Renal cortical epithelial cell (primary cell): ENCODE data around the gene ZNF14. TPM values are rescaled to one million over a fixed set of nuclear protein-coding genes. Genes with fewer than 3 reads are reported as not detected.
"Not testable (repeated sequence)": the region's sequence is repeated elsewhere in the genome, so short reads cannot be mapped to it uniquely, and the experiment has no call there.

Experiments used
- DNase-seq: peaks from one replicate; pipeline ENCODE4 v3.0.0-alpha.2; 2011; ENCODE audit warnings: low read depth
- total RNA-seq: library from RNA; depleted of rRNA; stranded (reverse); fragments of >200 nt; gene quantifications from 2 replicates; pipeline ENCODE4 v1.2.3, GENCODE V29; 2014

The ZNF14 gene
- total RNA-seq, result 5.9 and 12.4 TPM in 2 replicates

DNA sequence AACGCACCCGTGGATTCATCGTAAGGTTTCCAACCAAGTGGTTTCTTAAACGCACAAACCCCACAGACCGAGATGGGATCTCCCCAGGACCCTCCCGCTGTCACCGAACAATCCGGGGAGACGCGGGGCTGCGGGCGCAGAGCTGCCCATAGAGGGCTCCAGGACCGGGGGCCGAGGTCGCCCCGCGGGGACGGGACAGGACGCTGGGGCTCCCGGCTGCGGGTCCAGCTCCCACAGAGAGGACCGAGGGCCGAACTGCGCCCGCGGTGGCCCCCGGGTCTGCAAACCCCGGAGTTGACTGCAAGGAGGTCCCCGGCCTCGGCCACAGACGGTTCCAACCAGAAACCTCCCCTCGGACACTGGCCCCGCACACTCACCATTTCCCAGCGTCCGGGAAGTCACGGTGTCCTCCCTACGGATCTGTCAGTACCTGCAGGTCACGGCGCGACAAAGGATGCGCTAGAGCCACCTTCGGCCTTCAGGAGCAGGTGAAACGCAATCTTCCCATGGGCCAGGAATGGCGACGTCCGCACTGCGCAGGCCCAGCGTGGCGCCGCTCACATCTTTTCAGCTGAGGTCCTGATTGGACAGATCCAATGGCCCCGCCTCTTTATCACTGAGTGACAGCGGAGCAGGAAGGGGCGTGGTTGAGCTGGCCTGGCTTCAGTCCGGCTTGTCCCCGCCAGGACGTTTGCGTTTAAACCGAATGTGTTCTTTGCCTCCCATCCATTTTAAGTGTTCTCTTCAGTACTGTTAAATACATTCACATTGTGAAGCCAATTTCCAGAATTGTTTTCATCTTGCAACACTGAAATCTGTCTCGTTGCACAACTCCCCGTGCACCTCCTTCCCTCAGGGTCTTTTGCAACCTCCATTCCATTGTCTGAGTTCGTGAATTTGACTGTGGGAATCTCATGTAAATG lies at the start of gene ZNF14:
Gene ZNF14, minus strand, starts transcription at position 534 of the 923 bp plus-strand sequence. Its CDS starts 154 bp downstream, at position 380.
- peak; percentile 89 for DNase-seq

GRCh38 chr19:19781791-19782190 lies 48.9 kb upstream of the ZNF14 start:
- DNase-seq, result not testable (repeated sequence)

DNA sequence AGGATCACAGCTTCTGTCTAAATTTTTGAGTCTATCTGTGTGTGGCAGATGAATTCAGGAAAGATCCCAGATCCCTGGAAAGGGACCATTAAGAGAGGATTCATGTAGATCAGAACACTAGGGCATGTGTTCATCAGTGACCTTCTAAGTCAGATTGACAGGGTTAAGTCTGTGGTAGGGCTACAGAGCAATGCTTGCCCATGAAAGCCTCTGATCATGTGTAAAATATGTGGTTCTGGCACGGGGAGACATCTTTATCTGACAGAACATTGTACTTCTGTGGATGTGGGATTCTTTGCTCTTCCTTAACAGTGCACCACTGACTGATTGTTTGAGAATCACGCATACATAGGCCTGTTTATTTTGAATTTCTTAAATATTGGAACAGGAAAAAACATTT lies 45.8 kb upstream of the ZNF14 start:
- no peak for DNase-seq

DNA sequence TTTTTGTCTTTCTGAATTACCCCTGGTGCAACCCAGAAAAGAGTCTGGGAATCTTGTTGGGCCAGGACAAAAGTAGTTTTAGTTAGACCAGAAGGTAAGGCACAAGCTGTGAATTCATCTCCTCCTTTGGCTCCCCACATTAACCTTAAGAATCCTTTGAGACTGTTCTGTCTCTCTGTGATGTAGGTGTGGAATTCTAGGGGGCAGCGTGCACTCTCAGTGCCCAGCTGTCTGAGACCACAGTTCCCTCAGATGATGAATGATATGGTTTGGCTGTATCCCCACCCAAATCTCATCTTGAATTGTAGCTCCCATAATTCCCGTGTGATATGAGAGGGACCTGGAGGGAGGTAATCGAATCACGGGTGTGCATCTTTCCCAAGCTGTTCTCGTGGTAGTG lies 44.8 kb upstream of the ZNF14 start:
- DNase-seq, result no peak

GRCh38 chr19:19776206-19777008 lies 43.5 kb upstream of the ZNF14 start:
- DNase-seq, result peak; percentile 97

DNA sequence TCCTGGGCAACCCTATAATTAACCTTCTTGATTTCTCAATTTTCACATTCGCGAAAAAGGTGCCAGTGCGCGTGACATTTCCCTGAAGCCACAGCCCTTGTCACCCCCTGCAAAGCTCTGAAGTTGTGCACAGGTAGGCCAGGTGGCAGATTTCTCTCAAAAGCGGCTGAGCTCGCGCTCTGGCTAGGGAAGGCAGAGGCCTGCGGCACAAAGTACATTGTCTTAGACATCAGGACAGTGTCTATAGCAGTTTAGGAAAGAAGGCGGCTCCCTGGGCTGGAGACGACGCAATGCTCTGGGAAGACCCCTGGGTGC lies 42.9 kb upstream of the ZNF14 start:
- DNase-seq, result peak; percentile 3

- no peak for DNase-seq
These were observed 41.6 kb upstream of the ZNF14 start for GRCh38 chr19:19774354-19775033.

- not testable (repeated sequence) for DNase-seq
These were observed 39.1 kb upstream of the ZNF14 start for GRCh38 chr19:19771963-19772362.

DNA sequence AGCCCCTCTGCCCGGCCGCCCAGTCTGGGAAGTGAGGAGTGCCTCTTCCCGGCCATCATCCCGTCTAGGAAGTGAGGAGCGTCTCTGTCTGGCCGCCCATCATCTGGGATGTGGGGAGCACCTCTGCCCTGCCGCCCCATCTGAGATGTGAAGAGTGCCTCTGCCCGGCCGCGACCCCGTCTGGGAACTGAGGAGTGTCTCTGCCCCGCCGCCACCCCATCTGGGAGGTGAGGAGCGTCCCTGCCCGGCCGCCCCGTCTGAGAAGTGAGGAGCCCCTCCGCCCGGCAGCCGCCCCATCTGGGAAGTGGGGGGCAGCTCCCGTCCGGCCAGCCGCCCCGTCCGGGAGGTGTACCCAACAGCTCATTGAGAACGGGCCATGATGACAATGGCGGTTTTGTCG lies 37.1 kb upstream of the ZNF14 start:
- DNase-seq, result not testable (repeated sequence)

DNA sequence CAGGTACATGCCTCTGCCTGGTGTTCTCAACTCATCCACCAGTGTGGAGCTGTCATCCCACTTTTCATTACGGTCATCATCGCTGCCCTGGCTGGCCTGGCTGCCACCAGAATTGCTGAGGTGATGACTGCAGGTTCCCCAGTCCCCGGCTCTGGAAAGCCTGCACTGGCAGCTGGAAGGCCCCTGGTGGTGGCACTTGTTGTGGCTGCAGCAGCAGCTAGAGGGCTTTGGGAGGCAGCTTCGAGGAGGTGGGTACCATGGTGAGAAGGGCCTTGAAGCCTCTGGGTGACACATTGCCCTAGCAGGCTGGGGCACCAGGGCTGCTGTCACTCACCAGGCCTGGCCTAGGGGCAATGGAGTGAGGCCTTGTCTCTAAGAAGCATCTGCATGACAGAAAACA lies 25.3 kb upstream of the ZNF14 start:
- no peak for DNase-seq

DNA sequence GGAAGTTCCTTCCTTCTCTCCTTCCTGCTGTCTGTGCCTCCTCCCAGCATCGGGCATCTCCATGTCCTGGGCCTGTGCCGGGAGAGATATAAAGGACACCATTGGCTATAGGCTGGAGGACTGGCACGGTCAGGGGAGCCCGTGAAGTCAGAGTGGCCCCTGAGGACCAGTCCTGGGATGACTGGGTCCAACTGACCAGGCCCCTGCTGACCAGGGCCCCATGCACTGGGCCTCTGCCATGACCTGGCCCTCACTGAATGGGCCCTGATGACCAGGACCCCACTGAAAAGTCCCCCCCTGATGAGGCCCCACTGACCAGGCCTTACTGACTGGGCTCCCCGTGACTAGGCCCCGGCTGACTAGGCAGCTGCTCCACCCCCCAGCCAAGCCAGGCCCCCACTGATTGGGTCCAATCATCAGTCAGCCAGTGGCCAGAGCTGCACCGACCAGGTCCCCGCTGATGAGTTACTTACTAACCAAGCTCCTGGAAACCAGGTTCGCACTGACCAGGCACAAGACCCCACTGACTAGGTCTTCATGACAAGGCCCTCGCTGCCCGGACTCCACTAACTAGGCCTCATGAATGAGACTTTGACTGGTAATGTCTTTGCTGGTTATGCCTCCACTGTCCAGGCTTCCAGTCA lies 20.0 kb upstream of the ZNF14 start:
- no peak for DNase-seq

- DNase-seq, result no peak
These were observed 18.9 kb upstream of the ZNF14 start for GRCh38 chr19:19751846-19752245.

GRCh38 chr19:19750842-19751790 lies 18.2 kb upstream of the ZNF14 start:
- DNase-seq, result no peak

DNA sequence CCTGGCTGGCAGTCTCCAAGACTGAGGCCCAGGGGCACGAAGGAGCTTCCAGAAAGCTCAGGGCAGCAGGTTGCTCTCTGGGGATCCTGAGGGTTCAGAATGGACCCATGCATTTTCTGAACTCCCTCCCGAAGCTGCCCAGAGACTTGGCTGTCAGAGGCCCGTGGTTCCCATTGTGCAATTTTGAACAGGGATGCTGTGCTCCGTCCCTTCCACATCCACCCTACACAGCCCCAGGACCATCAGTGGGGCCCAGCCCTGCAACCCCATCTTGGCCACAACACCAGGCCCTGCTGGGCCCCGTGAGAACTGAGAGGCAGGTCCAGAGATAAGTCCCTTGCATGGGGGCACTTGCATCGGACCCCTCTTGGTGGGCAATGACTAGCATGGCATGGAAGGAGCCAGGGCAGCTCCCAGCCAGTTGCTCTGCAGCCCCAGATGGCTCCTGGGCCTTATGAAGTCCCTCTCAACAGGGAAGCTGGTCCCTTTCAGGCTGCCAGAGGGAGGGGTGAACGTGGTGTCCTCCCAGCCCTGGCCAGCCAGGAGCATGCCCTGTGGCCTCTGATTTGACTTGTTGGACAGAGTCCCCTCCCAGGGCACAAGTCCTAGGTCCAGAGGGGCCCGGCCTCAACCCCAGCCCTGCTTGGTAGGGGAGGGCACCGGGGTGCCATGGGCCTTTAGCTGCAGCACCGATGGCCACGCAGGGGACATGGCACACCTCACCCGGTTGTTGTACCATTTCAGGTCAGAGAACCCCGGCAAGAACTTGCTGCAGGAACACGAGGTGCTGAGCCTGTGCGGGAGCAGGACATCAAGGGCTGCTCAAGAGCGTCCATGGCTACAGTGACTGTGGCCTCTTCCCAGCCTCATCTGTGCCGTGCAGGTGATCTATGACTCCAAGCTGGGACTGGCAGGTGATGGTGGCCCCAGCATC lies 17.3 kb upstream of the ZNF14 start:
- DNase-seq, result no peak

GRCh38 chr19:19749117-19749907 lies 16.4 kb upstream of the ZNF14 start:
- no peak for DNase-seq

DNA sequence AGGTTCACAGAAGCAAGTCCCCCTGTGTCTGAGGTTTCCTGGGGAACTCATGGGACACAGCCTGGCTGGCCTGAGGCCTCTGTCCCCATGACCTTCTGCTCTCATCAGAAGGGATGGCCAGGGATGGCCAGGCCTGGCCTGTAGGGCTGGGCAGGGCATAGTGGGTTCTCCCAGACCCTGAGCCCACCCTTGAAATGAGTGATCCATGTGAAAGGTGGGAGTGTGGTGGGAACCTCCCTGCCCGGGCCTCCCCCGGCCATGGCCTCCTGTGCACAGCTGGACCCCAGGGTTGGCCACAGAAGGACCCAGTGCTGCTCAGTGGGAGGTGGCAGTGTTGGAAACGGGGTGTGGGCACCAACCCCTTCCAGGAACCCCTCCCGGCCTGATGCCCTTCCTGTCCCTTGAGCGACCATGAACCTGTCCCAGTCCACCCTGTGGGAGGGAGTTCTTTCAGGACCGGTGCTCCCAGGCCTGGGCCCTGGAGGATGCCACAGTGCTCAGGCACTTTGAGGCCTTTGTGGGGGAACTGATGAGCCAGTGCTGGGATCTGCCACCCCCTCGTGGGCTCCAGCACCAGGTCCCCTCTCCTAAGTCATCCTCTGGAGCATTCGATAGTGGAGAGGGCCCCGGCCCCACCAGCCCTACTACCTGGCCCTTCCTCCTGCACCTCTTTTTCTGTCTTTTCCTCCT lies 15.5 kb upstream of the ZNF14 start:
- DNase-seq, result no peak

DNA sequence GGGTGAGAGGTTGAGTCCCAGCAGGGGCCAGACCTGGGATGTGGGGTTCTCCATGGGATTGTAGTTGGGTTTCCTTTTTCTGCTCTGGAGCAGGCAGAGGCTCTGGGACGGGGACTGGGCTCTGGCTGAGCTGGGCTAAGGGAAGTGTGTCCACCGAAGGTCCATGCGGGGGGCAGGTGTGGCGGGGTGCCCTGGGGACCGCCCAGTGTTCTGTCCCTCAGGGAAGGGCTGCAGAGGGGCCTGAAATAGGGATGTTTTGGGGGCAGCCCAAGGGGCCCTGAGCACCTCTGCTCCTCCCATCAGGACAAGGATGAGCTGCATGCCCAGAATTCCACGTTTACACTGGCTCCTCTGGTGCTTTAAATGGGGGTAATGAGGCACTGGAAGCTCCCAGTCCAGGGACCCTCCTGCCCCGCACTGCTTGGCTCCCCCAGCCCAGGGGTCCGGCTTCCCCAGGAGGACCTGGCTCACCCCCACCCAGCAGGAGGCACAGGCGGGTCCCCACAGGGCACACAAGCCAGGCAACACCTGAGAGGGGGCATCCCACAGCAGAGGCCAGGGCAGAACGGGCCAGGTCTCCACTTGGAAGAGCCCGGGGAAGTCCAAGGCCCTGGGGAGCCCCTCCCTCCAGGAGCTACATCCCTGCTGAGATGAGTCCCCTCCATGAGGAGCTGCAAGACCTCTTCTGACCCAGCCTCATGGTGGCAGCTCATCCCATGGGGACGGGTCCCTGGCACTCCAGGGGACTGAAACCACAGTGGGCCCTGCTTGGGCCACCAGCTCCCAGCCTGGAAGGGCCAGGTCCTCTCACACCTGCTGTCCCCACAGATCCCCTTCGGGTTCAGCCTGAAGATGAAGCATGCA lies 14.7 kb upstream of the ZNF14 start:
- DNase-seq, result no peak
